Erythroblast (primary cell): ENCODE data around the gene PGBD2.

Experiments
- GATA1 ChIP-seq: IDR thresholded peaks from 2 replicates; pipeline ENCODE4 v1.6.1; 2011; ENCODE audit warnings: low read depth, mild to moderate bottlenecking, control low read depth, low read length, moderate library complexity
- POLR2A ChIP-seq: IDR thresholded peaks from 2 replicates; pipeline ENCODE4 v1.6.1; 2011; ENCODE audit warnings: mild to moderate bottlenecking, low read length

DNA sequence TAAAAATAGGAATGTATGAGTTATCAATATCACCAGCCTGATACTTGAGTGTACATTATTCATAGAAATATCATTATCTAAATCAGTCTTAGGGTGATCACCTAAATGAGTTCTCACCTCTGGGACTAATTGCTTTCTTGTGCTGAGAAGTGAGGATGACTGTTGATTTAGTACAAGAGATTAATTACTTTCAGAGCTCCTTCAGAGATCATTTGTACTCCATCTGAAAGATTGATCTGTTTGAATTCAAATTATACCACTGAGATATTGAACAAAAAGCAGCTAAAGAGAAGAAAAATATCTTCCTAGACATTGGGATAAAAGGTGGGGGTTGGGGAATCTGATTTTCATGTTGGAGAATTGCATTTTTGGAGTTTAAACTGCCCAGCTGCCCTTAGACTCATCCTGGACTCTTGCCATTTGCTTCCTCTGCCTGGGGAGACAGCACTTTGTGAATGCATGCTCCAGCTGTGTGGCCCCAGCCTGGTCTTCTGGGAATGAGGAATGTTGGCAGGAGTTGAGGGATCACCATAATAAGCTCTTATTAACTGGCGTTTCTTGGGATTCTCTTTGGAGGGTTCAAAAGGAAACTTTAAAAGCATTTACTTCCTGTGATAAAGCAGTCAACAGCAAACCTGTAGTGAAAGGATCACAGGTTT is 19.7 kb upstream of the PGBD2 start:
- TF ChIP-seq POLR2A: no peak
- no peak for TF ChIP-seq GATA1
